H9 (cell line): ENCODE measurements around the gene RETREG3. TPM values are rescaled to one million over a fixed set of nuclear protein-coding genes. Genes with fewer than 3 reads are reported as not detected.

Experiments used
- DNase-seq: peaks from one replicate; pipeline ENCODE4 v3.0.0-alpha.2; 2017
- H2AFZ ChIP-seq: one replicate; pipeline ENCODE4 v1.6.1; 2013; ENCODE audit warnings: mild to moderate bottlenecking, low read length, control low read depth, moderate library complexity
- H2AK5ac ChIP-seq: 2 replicates; pipeline ENCODE4 v1.6.1; 2013; ENCODE audit warnings: low read length, control low read depth, mixed read lengths; ENCODE audit not compliant: insufficient read length
- H2BK120ac ChIP-seq: one replicate; pipeline ENCODE4 v1.6.1; 2013; ENCODE audit warnings: low read depth, mild to moderate bottlenecking, low read length, control low read depth, inconsistent platforms; ENCODE audit not compliant: poor library complexity, severe bottlenecking
- H2BK12ac ChIP-seq: 2 replicates; pipeline ENCODE4 v1.6.1; 2013; ENCODE audit warnings: low read length, control low read depth, mixed read lengths, low read depth; ENCODE audit not compliant: insufficient read length
- H2BK15ac ChIP-seq: 2 replicates; pipeline ENCODE4 v1.6.1; 2013; ENCODE audit warnings: low read depth, low read length, control low read depth
- H2BK20ac ChIP-seq: one replicate; pipeline ENCODE4 v1.6.1; 2013; ENCODE audit warnings: low read depth, mild to moderate bottlenecking, low read length, control low read depth, inconsistent platforms; ENCODE audit not compliant: poor library complexity, severe bottlenecking
- H2BK5ac ChIP-seq: 2 replicates; pipeline ENCODE4 v1.6.1; 2013; ENCODE audit warnings: low read length, control low read depth, mixed read lengths; ENCODE audit not compliant: insufficient read length
- H3K14ac ChIP-seq: 2 replicates; pipeline ENCODE4 v1.6.1; 2013; ENCODE audit warnings: low read length, control low read depth; ENCODE audit not compliant: insufficient read depth
- H3K18ac ChIP-seq: 2 replicates; pipeline ENCODE4 v1.6.1; 2013; ENCODE audit warnings: low read depth, mild to moderate bottlenecking, mixed read lengths, low read length, control low read depth; ENCODE audit not compliant: insufficient read length
- H3K23ac ChIP-seq: 2 replicates; pipeline ENCODE4 v1.6.1; 2013; ENCODE audit warnings: low read length, control low read depth, mixed read lengths, low read depth; ENCODE audit not compliant: insufficient read length
- H3K23me2 ChIP-seq: 2 replicates; pipeline ENCODE4 v1.6.1; 2013; ENCODE audit warnings: low read depth, mild to moderate bottlenecking, mixed read lengths, low read length, control low read depth; ENCODE audit not compliant: insufficient read length, poor library complexity, severe bottlenecking
- H3K27ac ChIP-seq: 2 replicates; pipeline ENCODE4 v1.5.1; 2013; ENCODE audit warnings: low read length, control low read depth, mixed read lengths, low read depth; ENCODE audit not compliant: insufficient read length
- H3K27me3 ChIP-seq: 2 replicates; pipeline ENCODE4 v1.6.1; 2013; ENCODE audit warnings: low read length, control low read depth, inconsistent platforms; ENCODE audit not compliant: insufficient read depth
- H3K4ac ChIP-seq: 2 replicates; pipeline ENCODE4 v1.6.1; 2013; ENCODE audit warnings: low read depth, mild to moderate bottlenecking, control low read depth, inconsistent platforms, low read length, moderate library complexity
- H3K4me1 ChIP-seq: 2 replicates; pipeline ENCODE4 v1.6.1; 2013; ENCODE audit warnings: low read length, control low read depth, inconsistent platforms; ENCODE audit not compliant: insufficient read depth
- H3K4me2 ChIP-seq: 2 replicates; pipeline ENCODE4 v1.6.1; 2013; ENCODE audit warnings: low read length, control low read depth, mixed read lengths; ENCODE audit not compliant: insufficient read length, insufficient read depth
- H3K56ac ChIP-seq: 2 replicates; pipeline ENCODE4 v1.6.1; 2013; ENCODE audit warnings: low read depth, mild to moderate bottlenecking, mixed read lengths, low read length, control low read depth; ENCODE audit not compliant: insufficient read length
- H3K79me1 ChIP-seq: 2 replicates; pipeline ENCODE4 v1.6.1; 2013; ENCODE audit warnings: low read depth, mild to moderate bottlenecking, moderate library complexity, low read length, control low read depth, inconsistent platforms; ENCODE audit not compliant: insufficient read depth, poor library complexity, severe bottlenecking
- H3K79me2 ChIP-seq: 2 replicates; pipeline ENCODE4 v1.6.1; 2013; ENCODE audit warnings: low read length, control low read depth, inconsistent platforms; ENCODE audit not compliant: insufficient read depth
- H3K9ac ChIP-seq: 2 replicates; pipeline ENCODE4 v1.6.1; 2013; ENCODE audit warnings: low read length, control low read depth, mixed read lengths; ENCODE audit not compliant: insufficient read length; ENCODE audit errors: extremely low read depth
- H3K9me3 ChIP-seq: one replicate; pipeline ENCODE4 v1.6.1; 2013; ENCODE audit warnings: low read depth, low read length, inconsistent platforms; ENCODE audit not compliant: control insufficient read depth
- H3T11ph ChIP-seq: one replicate; pipeline ENCODE4 v1.6.1; 2013; ENCODE audit warnings: mild to moderate bottlenecking, low read length, control low read depth, inconsistent platforms
- H4K20me1 ChIP-seq: one replicate; pipeline ENCODE4 v1.6.1; 2013; ENCODE audit not compliant: control insufficient read depth, insufficient read length, insufficient read depth
- H4K5ac ChIP-seq: 2 replicates; pipeline ENCODE4 v1.6.1; 2013; ENCODE audit warnings: low read depth, mild to moderate bottlenecking, mixed read lengths, low read length, control low read depth; ENCODE audit not compliant: insufficient read length
- H4K8ac ChIP-seq: replicated peaks from 2 replicates; pipeline ENCODE4 v1.6.1; 2013; ENCODE audit warnings: low read length, control low read depth, mixed read lengths, low read depth; ENCODE audit not compliant: insufficient read length
- H4K91ac ChIP-seq: 2 replicates; pipeline ENCODE4 v1.6.1; 2013; ENCODE audit warnings: low read depth, mild to moderate bottlenecking, moderate library complexity, mixed read lengths, low read length, control low read depth; ENCODE audit not compliant: insufficient read length
- H3K27ac Mint-ChIP-seq, 3 experiments: 2 replicates in 2 of 3; 3 replicates in 1 of 3; pipeline ENCODE4 v1.8.0; 2020 to 2021; ENCODE audit warnings: mixed read lengths in 3 of 3, mild to moderate bottlenecking in 1 of 3, moderate library complexity in 1 of 3
- H3K27me3 Mint-ChIP-seq: 2 replicates; pipeline ENCODE4 v1.8.0; 2021; ENCODE audit warnings: low read depth, mild to moderate bottlenecking, moderate library complexity, mixed read lengths
- H3K36me3 Mint-ChIP-seq, 3 experiments: 2 replicates in 2 of 3; 3 replicates in 1 of 3; pipeline ENCODE4 v1.8.0; 2020 to 2021; ENCODE audit warnings: low read depth in 3 of 3, mixed read lengths in 3 of 3; ENCODE audit not compliant: insufficient read depth in 1 of 3
- H3K4me1 Mint-ChIP-seq, 2 experiments: 2 replicates each; pipeline ENCODE4 v1.8.0; 2020; ENCODE audit warnings: mixed read lengths in 2 of 2
- H3K4me3 Mint-ChIP-seq, 2 experiments: 2 replicates in 1 of 2; 3 replicates in 1 of 2; pipeline ENCODE4 v1.8.0; 2020 to 2021; ENCODE audit warnings: mild to moderate bottlenecking in 2 of 2, mixed read lengths in 2 of 2, moderate library complexity in 1 of 2
- H3K9me3 Mint-ChIP-seq, 2 experiments: 2 replicates in 1 of 2; 3 replicates in 1 of 2; pipeline ENCODE4 v1.8.0; 2020; ENCODE audit warnings: mild to moderate bottlenecking in 2 of 2, mixed read lengths in 2 of 2, moderate library complexity in 1 of 2
- CTCF ChIP-seq: fragments of 200-600 bp; sonication (generic); conservative IDR thresholded peaks from 3 replicates; pipeline ENCODE4 v1.8.0; 2021; ENCODE audit warnings: antibody characterized with exemption, mild to moderate bottlenecking
- whole genome bisulfite sequencing: extraction: QIAGEN DNeasy Blood & Tissue Kit; methylation state at CpG from one replicate; pipeline ENCODE4 v1.1.7; 2013; ENCODE audit warnings: missing lambda C conversion rate, low lambda C conversion rate, mixed read lengths; ENCODE audit not compliant: insufficient read length; ENCODE audit errors: extremely low coverage; 5-methylcytosine and 5-hydroxymethylcytosine counted together
- total RNA-seq: library from RNA; stranded (reverse); gene quantifications from 2 replicates; pipeline ENCODE4 v1.2.1, GENCODE V29; 2021

The RETREG3 gene
- total RNA-seq, 1 experiment from 2014 or later: 47.3 TPM

GRCh38 chr17:42571435-42572225, 37.5 kb downstream of the RETREG3 start:
- peaks cover 2% of the 10 kb centered on the region; the same call in 1 of the 2 replicates for H3K4me1 ChIP-seq
- H2BK20ac ChIP-seq: no peak overlapping the region
- no peak overlapping the region for H3K4ac ChIP-seq
- Mint-ChIP-seq H3K4me3 (no peak overlapping the region), H3K4me1 (peaks cover 14 to 16% of the 10 kb centered on the region in 2 experiments), H3K27me3 (peaks cover 2% of the 10 kb centered on the region; the same call in 1 of the 2 replicates), H3K9me3 (no peaks in the 10 kb centered on the region), H3K27ac (no peak overlapping the region), H3K36me3 (peaks cover 37 to 85% (median 82%) of the 10 kb centered on the region in 3 experiments)
- no peak overlapping the region for H2BK15ac ChIP-seq
- H2BK120ac ChIP-seq: no peak overlapping the region
- H3K27me3 ChIP-seq: no peaks in the 10 kb centered on the region
- H3K27ac ChIP-seq: no peak overlapping the region
- H3K79me1 ChIP-seq: no peaks in the 10 kb centered on the region
- no peak overlapping the region for H4K5ac ChIP-seq
- peaks cover 6% of the 10 kb centered on the region for H3K23me2 ChIP-seq
- no peak overlapping the region for H3T11ph ChIP-seq
- no peak overlapping the region for H3K18ac ChIP-seq
- no peak overlapping the region for H4K8ac ChIP-seq
- H2AK5ac ChIP-seq: no peak overlapping the region
- H2BK5ac ChIP-seq: no peak overlapping the region
- no peak overlapping the region for H4K91ac ChIP-seq
- H3K9me3 ChIP-seq: no peaks in the 10 kb centered on the region
- no peak for TF ChIP-seq CTCF
- no peak overlapping the region for H3K23ac ChIP-seq
- no peak overlapping the region for H3K4me2 ChIP-seq
- no peak overlapping the region for H3K56ac ChIP-seq
- no peak overlapping the region for H3K9ac ChIP-seq
- WGBS: no CpG with 5 or more reads among the region's 12 CpGs
- no peak overlapping the region for H2AFZ ChIP-seq
- no peak overlapping the region for H3K14ac ChIP-seq
- no peaks in the 10 kb centered on the region for H4K20me1 ChIP-seq
- DNase-seq: no peak
- H2BK12ac ChIP-seq: no peak overlapping the region
- H3K79me2 ChIP-seq: peaks cover 2% of the 10 kb centered on the region; the same call in 1 of the 2 replicates
